Vein endothelial cell (primary cell): ENCODE data around the gene ZNF514. TPM values are rescaled to one million over a fixed set of nuclear protein-coding genes. Genes with fewer than 3 reads are reported as not detected.

Source experiments
- total RNA-seq: library from RNA; depleted of rRNA; stranded (reverse); fragments of >200 nt; gene quantifications from 2 replicates; pipeline ENCODE4 v1.2.3, GENCODE V29; 2012

ZNF514 gene
- total RNA-seq = 8.8 and 9.8 TPM in 2 replicates

DNA sequence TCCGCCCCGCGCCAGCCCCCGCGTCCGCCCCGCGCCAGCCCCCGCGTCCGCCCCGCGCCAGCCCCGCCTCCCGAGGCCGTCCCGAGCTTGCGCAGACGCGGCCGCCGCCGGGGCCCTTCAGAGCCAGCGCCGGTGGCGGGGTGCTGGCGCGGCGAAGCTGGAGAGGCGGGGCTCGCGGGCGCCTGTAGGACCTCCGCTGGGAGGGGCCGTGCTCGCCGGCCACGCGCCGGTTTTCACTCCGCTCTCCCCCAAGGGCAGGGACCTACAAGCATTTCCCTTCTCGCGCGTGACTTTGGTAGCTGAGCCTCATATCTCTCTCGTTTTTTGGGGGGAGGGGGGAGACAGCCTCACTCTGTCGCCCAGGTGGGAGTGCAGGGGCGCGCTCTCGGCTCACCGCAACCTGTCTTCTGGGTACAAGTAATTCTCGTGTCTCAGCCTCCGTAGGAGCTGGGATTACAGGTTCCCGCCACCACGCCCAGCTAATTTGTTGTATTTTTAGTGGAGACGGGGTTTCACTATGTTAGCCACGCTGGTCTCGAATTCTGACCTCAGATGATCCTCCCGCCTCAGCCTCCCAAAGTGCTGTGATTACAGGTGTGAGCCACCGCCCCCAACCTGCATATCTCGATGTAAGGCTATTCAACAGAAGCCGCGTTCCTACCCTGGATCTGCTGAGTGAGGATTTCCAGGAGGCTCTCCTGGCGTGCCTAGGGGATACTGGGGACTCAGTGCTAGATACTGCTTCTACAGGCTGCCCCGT is at the start of gene ZNF514:
TSS of gene ZNF514 (minus strand) at position 159 of the 760 bp plus-strand sequence. CDS start 6,595 bp downstream, outside the sequence.

DNA sequence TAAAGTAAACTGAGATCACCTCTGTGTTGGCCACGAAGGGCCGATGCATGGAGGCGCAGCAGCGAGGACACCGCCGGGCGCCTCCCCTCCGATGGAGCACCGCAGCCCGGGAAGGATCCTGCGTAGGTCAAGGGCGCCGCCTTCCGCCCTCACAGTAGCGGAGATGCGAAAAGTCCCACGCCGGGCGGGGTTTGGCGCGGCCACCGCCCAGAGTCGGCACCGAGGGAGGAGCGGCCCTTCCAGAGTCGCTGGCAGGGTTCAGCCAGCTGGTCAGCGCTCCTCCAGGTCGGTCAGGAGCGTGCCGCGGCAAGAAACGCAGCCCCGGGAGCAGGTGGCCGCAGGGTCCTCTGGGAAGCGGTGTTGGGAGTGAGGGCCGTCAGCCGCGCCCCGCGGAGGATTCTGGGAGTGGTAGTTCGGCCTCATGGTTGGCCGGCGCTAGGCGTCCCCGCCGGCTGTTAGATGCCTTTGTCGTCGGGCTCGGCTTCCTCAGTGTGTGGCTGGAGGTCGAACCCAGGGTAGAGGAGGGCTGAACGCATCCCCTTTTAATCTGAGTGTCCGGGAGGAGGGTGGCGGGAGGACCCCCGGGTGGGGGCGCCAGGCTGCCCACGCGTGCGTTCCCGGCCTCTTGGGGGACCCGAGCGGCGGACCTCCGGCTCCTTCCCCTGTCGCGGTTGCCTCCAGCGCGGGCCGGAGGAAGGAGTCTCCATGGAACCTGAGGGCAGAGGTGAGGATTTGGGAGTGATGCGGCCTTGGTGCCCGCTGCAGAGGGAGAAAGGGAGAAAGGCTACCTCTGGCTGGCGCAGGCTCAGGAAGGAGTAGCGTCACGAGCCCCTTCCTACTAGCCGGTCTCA is 47.7 kb upstream of the ZNF514 start, which contains the start of gene ZNF892:
TSS of gene ZNF892 (plus strand) at position 411 of the 851 bp plus-strand sequence. CDS start at position 706, 295 bp downstream.

DNA sequence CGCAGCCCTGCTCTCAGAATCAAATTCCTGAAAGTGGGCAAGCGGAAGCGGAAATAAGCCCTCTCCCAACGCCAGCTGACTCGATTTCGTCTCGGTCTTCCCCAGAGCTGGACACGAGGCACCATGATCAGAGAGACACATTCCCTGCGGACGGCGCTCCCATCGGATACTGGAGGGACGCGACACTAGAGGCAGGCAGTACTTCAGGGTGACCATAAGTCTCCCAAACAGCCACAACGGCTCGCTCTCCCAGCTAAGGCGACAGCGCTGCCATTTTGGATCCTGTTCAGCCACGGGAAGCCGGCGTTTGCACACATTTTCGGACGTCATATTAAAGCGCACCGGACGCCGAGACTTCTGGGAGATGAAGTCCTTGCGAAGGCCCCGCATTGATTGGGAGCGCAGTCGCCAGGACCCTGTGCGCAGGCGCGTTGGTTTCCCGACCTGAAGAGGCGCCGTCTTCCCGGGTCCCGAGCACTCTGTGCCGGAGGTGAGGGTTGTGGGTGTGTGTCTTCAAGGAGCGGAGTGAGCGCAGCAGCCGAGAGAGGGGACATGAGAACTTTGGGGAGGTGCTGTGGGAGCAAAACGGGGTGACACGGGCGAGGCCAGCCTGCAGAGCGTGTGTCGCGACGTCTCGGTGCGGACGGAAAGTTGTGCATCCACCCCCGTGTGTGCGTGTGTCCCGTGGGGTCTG is 5.9 kb upstream of the ZNF514 start, which contains the start of gene ZNF2:
TSS of gene ZNF2 (plus strand) at position 439 of the 694 bp plus-strand sequence. CDS start 10,418 bp downstream, outside the sequence.

DNA sequence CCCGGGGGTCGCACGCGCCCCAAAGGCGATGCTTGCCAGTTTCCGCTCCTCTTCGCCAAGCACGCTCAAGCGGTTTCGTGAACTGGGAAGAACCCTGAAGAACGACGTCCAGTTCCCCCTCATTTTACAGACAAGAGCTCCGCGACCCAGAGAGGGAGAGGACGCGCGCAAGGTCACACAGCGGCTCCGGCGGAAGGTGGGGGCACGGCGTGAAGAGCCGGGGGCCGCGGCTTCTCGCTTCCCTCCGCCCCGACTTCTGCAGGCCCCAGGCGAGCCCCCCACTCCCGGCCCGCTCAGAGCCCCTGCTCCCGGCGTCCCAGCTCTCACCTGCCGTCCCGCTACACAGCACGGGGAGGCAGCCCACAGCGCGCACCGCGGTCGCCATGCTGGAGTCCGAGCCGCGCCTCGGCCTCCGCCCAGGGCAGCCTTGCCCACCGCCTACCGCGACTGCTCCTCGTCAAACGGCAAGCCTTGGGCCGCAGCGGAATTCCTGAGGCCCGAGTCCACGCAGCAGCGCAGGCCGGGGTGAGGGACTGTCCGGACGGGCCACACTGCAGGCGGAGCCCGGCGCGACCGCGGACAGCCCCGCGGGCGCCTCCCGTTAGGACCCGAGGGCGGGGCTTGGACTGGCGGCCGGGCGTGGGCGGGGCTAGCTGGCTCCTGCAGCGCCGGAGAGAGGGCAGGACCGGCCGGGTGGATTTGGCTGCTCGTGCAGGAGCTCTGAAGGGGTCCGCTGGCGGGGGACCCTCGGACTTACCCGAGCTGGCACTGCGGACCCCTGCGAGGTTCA is 38.0 kb downstream of the ZNF514 start, which contains the start of gene MRPS5:
TSS of gene MRPS5 (minus strand) at position 402 of the 790 bp plus-strand sequence. CDS start at position 385, 17 bp downstream.

Other genes with a start within 250 kb of the ZNF514 start
- gene MAL, start 134.1 kb downstream of the ZNF514 start, total RNA-seq = not detected in 2 replicates
- 34.3 and 34.5 TPM in 2 replicates for gene MRPS5, start 38.0 kb downstream of the ZNF514 start, total RNA-seq
- gene ZNF2, start 6.0 kb upstream of the ZNF514 start, total RNA-seq = 5.9 and 6.1 TPM in 2 replicates
- gene ZNF892, start 47.7 kb upstream of the ZNF514 start, total RNA-seq = 6.5 and 8.4 TPM in 2 replicates
- gene PROM2, start 114.6 kb upstream of the ZNF514 start, total RNA-seq = 0.57 TPM in 1 of 2 replicates, not detected in the other
- gene KCNIP3, start 137.5 kb upstream of the ZNF514 start, total RNA-seq = 0.33 and 0.48 TPM in 2 replicates
- 14.8 and 34.0 TPM in 2 replicates for gene FAHD2A, start 242.9 kb upstream of the ZNF514 start, total RNA-seq